PC-3 (cell line): ENCODE measurements around the gene ZNF784.

Experiments
- CTCF ChIP-seq: fragments of 300-600 bp; sonication (generic); conservative IDR thresholded peaks from 2 replicates; pipeline ENCODE4 v1.5.1; 2017; ENCODE audit warnings: antibody characterized with exemption, low read depth, mild to moderate bottlenecking, low read length
- EZH2 ChIP-seq: fragments of 300-600 bp; sonication (generic); IDR thresholded peaks from one replicate; pipeline ENCODE4 v1.6.1; 2017; ENCODE audit warnings: antibody characterized with exemption, mild to moderate bottlenecking, low read length; ENCODE audit not compliant: unreplicated experiment

GRCh38 chr19:55576746-55577145 lies 47.6 kb downstream of the ZNF784 start:
- TF ChIP-seq CTCF (no peak), EZH2 (no peak)
